Testis (tissue), 3 donors: ENCODE measurements around the gene DPP9. TPM values are rescaled to one million over a fixed set of nuclear protein-coding genes. Genes with fewer than 3 reads are reported as not detected.
A peak's percentile ranks its signal among the peaks of the same experiment; 100 is the strongest.

ENCODE experiments used
- DNase-seq: peaks from one replicate; pipeline ENCODE4 v3.0.0-alpha.2; 2019
- H3K27ac ChIP-seq, 2 donors: fragments of 200-600 bp; sonication (generic); one replicate each; pipeline ENCODE4 v1.5.1; 2019
- H3K27me3 ChIP-seq: fragments of 200-600 bp; sonication (generic); one replicate; pipeline ENCODE4 v1.5.1; 2019
- H3K36me3 ChIP-seq: fragments of 200-600 bp; sonication (generic); one replicate; pipeline ENCODE4 v1.5.1; 2017; ENCODE audit warnings: low read depth; ENCODE audit errors: missing control alignments
- H3K4me1 ChIP-seq: fragments of 200-600 bp; sonication (generic); one replicate; pipeline ENCODE4 v1.5.1; 2019
- H3K4me3 ChIP-seq, 2 donors: fragments of 200-600 bp; sonication (generic); one replicate each; pipeline ENCODE4 v1.5.1; 2017 to 2019
- H3K9me3 ChIP-seq: fragments of 200-600 bp; sonication (generic); one replicate; pipeline ENCODE4 v1.5.1; 2017
- CTCF ChIP-seq, 3 experiments: fragments of 450-650 bp in 2 of 3; fragments of 200-600 bp in 1 of 3; sonication (generic) in 1 of 3; IDR thresholded peaks; one replicate each; pipeline ENCODE4 v1.5.1; 2016 to 2019; ENCODE audit warnings: antibody characterized with exemption in 3 of 3, mild to moderate bottlenecking in 2 of 3, moderate library complexity in 1 of 3
- POLR2A ChIP-seq: fragments of 450-650 bp; IDR thresholded peaks from one replicate; pipeline ENCODE4 v1.6.1; 2017; ENCODE audit warnings: antibody characterized with exemption, mild to moderate bottlenecking, moderate library complexity
- WGBS, 2 donors: methylation state at CpG; one replicate each; pipeline ENCODE4 v1.1.5; 2018; 5-methylcytosine and 5-hydroxymethylcytosine counted together
- intact Hi-C: fragments of 100-400 bp; cut with DNase I; formaldehyde crosslinking; loops from one replicate; pipeline ENCODE4 v1.15.1; 2023; ENCODE audit warnings: low total_unique reads
- polyA plus RNA-seq: library from polyadenylated mRNA; stranded (reverse); fragments of 350-450 nt; fragmentation: Illumina TruSeq; extraction: RNeasy Lipid Tissue Mini Kit (QIAGEN cat#74804); gene quantifications from one replicate; pipeline ENCODE4 v1.2.3, GENCODE V29; 2014; ENCODE audit warnings: low read depth, low replicate concordance; ENCODE audit not compliant: insufficient read depth
- total RNA-seq, 2 donors: library from RNA; depleted of rRNA; stranded (reverse); fragments of >200 nt; gene quantifications; one replicate each; pipeline ENCODE4 v1.2.3, GENCODE V29; 2016

The DPP9 gene
- total and polyA plus RNA-seq, 3 donors from 2014 or later = 24.6 to 74.2 (median 65.1) TPM

GRCh38 chr19:4647676-4648644 lies 75.7 kb downstream of the DPP9 start:
- no peaks in the 10 kb centered on the region for H3K36me3 ChIP-seq
- no peak overlapping the region for H3K4me3 ChIP-seq
- 60 to 64% methylated on average over 10 to 19 of the region's 20 CpGs for WGBS, 2 donors
- H3K27me3 ChIP-seq = no peaks in the 10 kb centered on the region
- H3K9me3 ChIP-seq = no peaks in the 10 kb centered on the region
- peaks cover 6% of the 10 kb centered on the region for H3K4me1 ChIP-seq
- peak; percentile 30 for DNase-seq
- intact Hi-C loops = no loop called here
- H3K27ac ChIP-seq = peak overlapping the region in 1 of 2 donors; percentile 30
- TF ChIP-seq CTCF (IDR thresholded peaks at IDR 0.05) = peak in 1 of 3 experiments; percentile 17
- no peak for TF ChIP-seq POLR2A

GRCh38 chr19:4645718-4646117 lies 77.9 kb downstream of the DPP9 start:
- 58 to 74% methylated on average over 2 to 4 of the region's 4 CpGs for WGBS, 2 donors
- Histone ChIP-seq H3K4me1 (peaks cover 6% of the 10 kb centered on the region), H3K4me3 (no peak overlapping the region), H3K9me3 (no peaks in the 10 kb centered on the region), H3K27me3 (no peaks in the 10 kb centered on the region), H3K27ac (no peak overlapping the region), H3K36me3 (no peaks in the 10 kb centered on the region)
- intact Hi-C loops = no loop called here
- DNase-seq = no peak
- no peak for TF ChIP-seq CTCF (IDR thresholded peaks at IDR 0.05)
- TF ChIP-seq POLR2A = no peak

GRCh38 chr19:4642625-4643024 lies 81.0 kb downstream of the DPP9 start:
- H3K9me3 ChIP-seq = no peaks in the 10 kb centered on the region
- no peak overlapping the region for H3K27ac ChIP-seq
- DNase-seq = no peak
- TF ChIP-seq CTCF (IDR thresholded peaks at IDR 0.05) (no peak), POLR2A (no peak)
- H3K4me1 ChIP-seq = peaks cover 13% of the 10 kb centered on the region
- intact Hi-C loops = no loop called here
- no peak overlapping the region for H3K4me3 ChIP-seq
- H3K36me3 ChIP-seq = no peaks in the 10 kb centered on the region
- no peaks in the 10 kb centered on the region for H3K27me3 ChIP-seq
- WGBS, 2 donors = 87% methylated on average over 6 of the region's 6 CpGs

DNA sequence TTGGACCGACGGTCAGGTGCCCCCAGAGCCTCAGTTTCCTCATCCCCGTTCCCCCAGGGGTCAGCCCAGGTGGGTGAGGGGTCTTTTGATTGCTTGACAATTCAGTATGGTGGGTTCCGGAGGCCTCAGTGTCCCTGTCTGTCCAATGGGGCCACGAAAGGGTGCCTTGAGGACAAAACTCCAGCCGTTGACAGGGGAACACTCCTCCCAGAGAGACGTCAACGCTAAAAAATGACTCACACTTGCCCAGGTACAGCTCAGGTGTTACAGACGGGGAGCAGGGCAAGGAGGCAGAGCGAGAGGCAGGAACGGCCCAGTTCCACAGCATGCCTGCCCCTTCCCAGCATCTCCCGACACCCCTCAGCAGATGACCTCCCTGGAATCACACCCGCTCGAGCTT lies 82.5 kb downstream of the DPP9 start:
- peaks cover 13% of the 10 kb centered on the region for H3K4me1 ChIP-seq
- DNase-seq = no peak
- H3K9me3 ChIP-seq = no peaks in the 10 kb centered on the region
- intact Hi-C loops = no loop called here
- TF ChIP-seq POLR2A (no peak), CTCF (IDR thresholded peaks at IDR 0.05) (no peak)
- WGBS, 2 donors = 84 to 86% methylated on average over 11 to 14 of the region's 14 CpGs
- no peak overlapping the region for H3K4me3 ChIP-seq
- H3K27ac ChIP-seq = no peak overlapping the region
- H3K36me3 ChIP-seq = no peaks in the 10 kb centered on the region
- no peaks in the 10 kb centered on the region for H3K27me3 ChIP-seq
